ENCODE data around the gene DNAL1. TPM values are rescaled to one million over a fixed set of nuclear protein-coding genes. Genes with fewer than 3 reads are reported as not detected.

The DNAL1 gene
- total RNA-seq, 2 donors from 2014 or later: 22.9 to 30.5 TPM

GRCh38 chr14:73722581-73722980 lies 77.8 kb downstream of the DNAL1 start:
- peaks cover 72% of the 10 kb centered on the region for H3K36me3 ChIP-seq (ENCODE audit: control insufficient read depth, insufficient read depth, low read length)
- peaks cover 43% of the 10 kb centered on the region for H3K36me3 Mint-ChIP-seq (ENCODE audit: low read depth)
- 95 to 100% methylated on average over 4 to 10 of the region's 10 CpGs for WGBS, 2 experiments (ENCODE audit: insufficient coverage in 1 of 2, insufficient read length in 1 of 2)
- no peaks in the 10 kb centered on the region for H3K9me3 ChIP-seq (ENCODE audit: control insufficient read depth, low read length)
- no peaks in the 10 kb centered on the region for H3K27me3 Mint-ChIP-seq (ENCODE audit: insufficient read depth)
- no peak overlapping the region for H3K4me3 ChIP-seq (ENCODE audit: low read length)
- peak; percentile 31 for DNase-seq
- H3K9ac ChIP-seq (ENCODE audit: extremely low read depth, low read length, poor library complexity, severe bottlenecking): no peak overlapping the region
- no peak overlapping the region for H3K27ac Mint-ChIP-seq
- H3K27me3 ChIP-seq (ENCODE audit: control insufficient read depth, insufficient read depth, low read length, poor library complexity, severe bottlenecking): no peaks in the 10 kb centered on the region
- H3K27ac ChIP-seq (ENCODE audit: low read depth, low read length): no peak overlapping the region
- H3K4me1 ChIP-seq (ENCODE audit: control insufficient read depth, insufficient read depth, low read length): peaks cover 19% of the 10 kb centered on the region
- H3K4me3 Mint-ChIP-seq: no peak overlapping the region
- no peak for TF ChIP-seq CTCF (conservative IDR thresholded peaks at IDR 0.05)
- peaks cover 30% of the 10 kb centered on the region for H3K4me1 Mint-ChIP-seq
- H3K9me3 Mint-ChIP-seq: no peaks in the 10 kb centered on the region

- no peak overlapping the region for H3K27ac Mint-ChIP-seq
- Histone ChIP-seq H3K4me1 (ENCODE audit: control insufficient read depth, insufficient read depth, low read length) (peaks cover 19% of the 10 kb centered on the region), H3K27ac (ENCODE audit: low read depth, low read length) (peak overlapping the region; percentile 78), H3K9ac (ENCODE audit: extremely low read depth, low read length, poor library complexity, severe bottlenecking) (no peak overlapping the region), H3K27me3 (ENCODE audit: control insufficient read depth, insufficient read depth, low read length, poor library complexity, severe bottlenecking) (no peaks in the 10 kb centered on the region), H3K4me3 (ENCODE audit: low read length) (no peak overlapping the region), H3K9me3 (ENCODE audit: control insufficient read depth, low read length) (no peaks in the 10 kb centered on the region), H3K36me3 (ENCODE audit: control insufficient read depth, insufficient read depth, low read length) (peaks cover 72% of the 10 kb centered on the region)
- H3K4me3 Mint-ChIP-seq: no peak overlapping the region
- DNase-seq: no peak
- no peak for TF ChIP-seq CTCF (conservative IDR thresholded peaks at IDR 0.05)
- WGBS, 2 experiments (ENCODE audit: insufficient coverage in 1 of 2, insufficient read length in 1 of 2): 91 to 96% methylated on average over 6 to 7 of the region's 7 CpGs
- H3K27me3 Mint-ChIP-seq (ENCODE audit: insufficient read depth): no peaks in the 10 kb centered on the region
- H3K9me3 Mint-ChIP-seq: no peaks in the 10 kb centered on the region
- H3K4me1 Mint-ChIP-seq: peaks cover 24% of the 10 kb centered on the region
- H3K36me3 Mint-ChIP-seq (ENCODE audit: low read depth): peaks cover 46% of the 10 kb centered on the region
Observed at GRCh38 chr14:73723406-73723796, 78.6 kb downstream of the DNAL1 start.

GRCh38 chr14:73723797-73724661 lies 79.2 kb downstream of the DNAL1 start:
- Histone ChIP-seq H3K9me3 (ENCODE audit: control insufficient read depth, low read length) (no peaks in the 10 kb centered on the region), H3K9ac (ENCODE audit: extremely low read depth, low read length, poor library complexity, severe bottlenecking) (no peak overlapping the region), H3K27me3 (ENCODE audit: control insufficient read depth, insufficient read depth, low read length, poor library complexity, severe bottlenecking) (no peaks in the 10 kb centered on the region), H3K27ac (ENCODE audit: low read depth, low read length) (peak overlapping the region; percentile 78), H3K4me3 (ENCODE audit: low read length) (no peak overlapping the region), H3K4me1 (ENCODE audit: control insufficient read depth, insufficient read depth, low read length) (peaks cover 19% of the 10 kb centered on the region), H3K36me3 (ENCODE audit: control insufficient read depth, insufficient read depth, low read length) (peaks cover 72% of the 10 kb centered on the region)
- WGBS, 2 experiments (ENCODE audit: insufficient coverage in 1 of 2, insufficient read length in 1 of 2): 78 to 85% methylated on average over 10 to 12 of the region's 12 CpGs
- Mint-ChIP-seq H3K27ac (peak overlapping the region; percentile 36), H3K4me3 (no peak overlapping the region), H3K4me1 (peaks cover 29% of the 10 kb centered on the region), H3K27me3 (ENCODE audit: insufficient read depth) (no peaks in the 10 kb centered on the region), H3K36me3 (ENCODE audit: low read depth) (peaks cover 48% of the 10 kb centered on the region), H3K9me3 (no peaks in the 10 kb centered on the region)
- DNase-seq: peak; percentile 68
- TF ChIP-seq CTCF (conservative IDR thresholded peaks at IDR 0.05): no peak

Measured in endodermal cell (in vitro differentiated cells).